ENCODE measurements around the gene ERVK3-1.

Gene ERVK3-1

DNA sequence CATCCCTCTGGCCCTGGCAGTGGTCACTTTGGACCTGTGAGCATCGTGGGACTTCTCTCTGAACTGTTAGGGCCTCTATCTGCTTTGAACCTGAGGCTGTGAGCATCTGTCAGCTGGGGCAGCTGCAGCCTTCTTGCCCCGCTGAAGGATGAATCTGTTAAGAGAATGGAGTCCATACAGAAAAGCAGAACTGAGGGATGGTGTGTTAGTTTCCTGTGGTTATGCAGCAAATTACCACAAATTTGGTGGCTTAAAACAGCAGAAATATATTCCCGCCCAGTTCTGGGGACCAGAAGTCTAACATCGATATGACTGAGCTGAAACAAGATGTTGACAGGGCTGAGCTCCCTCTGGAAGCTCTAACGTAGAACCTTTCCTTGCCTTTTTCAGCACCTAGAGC lies 59.0 kb downstream of the ERVK3-1 start:
- DNase-seq: peak; percentile 54
